A549 treated with CORT108297 at 1 μM for 4 hours (cell line): ENCODE results near the gene SYT9. TPM values are rescaled to one million over a fixed set of nuclear protein-coding genes. Genes with fewer than 3 reads are reported as not detected.

ENCODE experiments used
- total RNA-seq: library from RNA; stranded (reverse); fragments of 200-300 nt; extraction: Qiagen RNA extraction; gene quantifications from 5 replicates; pipeline ENCODE4 v1.2.3, GENCODE V29; 2022

SYT9 gene
- 0.14 to 0.29 TPM (median 0.18 TPM) in 5 replicates for total RNA-seq

GRCh38 chr11:7251836-7252682 is at the start of gene SYT9:
Gene SYT9, plus strand, starts transcription at chr11:7251904. Its CDS starts 283 bp downstream, at chr11:7252187.

GRCh38 chr11:7485186-7486097 is 233.7 kb downstream of the SYT9 start, which contains the start of gene OLFML1:
Gene OLFML1, plus strand, starts transcription at chr11:7485506. Its CDS starts 370 bp downstream, at chr11:7485876.

GRCh38 chr11:7513234-7514098 is 261.8 kb downstream of the SYT9 start, which contains the start of gene PPFIBP2:
Gene PPFIBP2, plus strand, starts transcription at chr11:7513999. Its CDS starts 35,477 bp downstream, at chr11:7549476.

Other genes with a start within 250 kb of the SYT9 start
- 0.57 to 1.1 TPM (median 0.79 TPM) in 5 replicates for gene ZNF214, start 231.6 kb upstream of the SYT9 start, total RNA-seq
- gene NLRP14, start 231.4 kb upstream of the SYT9 start, total RNA-seq = not detected in 5 replicates
- gene RBMXL2, start 162.9 kb upstream of the SYT9 start, total RNA-seq = not detected in 5 replicates
- gene OLFML1, start 233.6 kb downstream of the SYT9 start, total RNA-seq = 0.03 TPM in 1 of 5 replicates, not detected in the others